ENCODE results near the gene FBXO5. TPM values are rescaled to one million over a fixed set of nuclear protein-coding genes. Genes with fewer than 3 reads are reported as not detected.
A peak's percentile ranks its signal among the peaks of the same experiment; 100 is the strongest.

FBXO5 gene
- polyA plus RNA-seq, 1 of the 3 experiments (the other 2 are of a cell fraction), result 12.5 TPM

- H3K9me3 ChIP-seq, result no peaks in the 10 kb centered on the region
- DNase-seq, result peak; percentile 66
- 2% methylated on average over 29 of the region's 71 CpGs for WGBS (ENCODE audit: low lambda C conversion rate)
- CTCF ChIA-PET, result no interaction called here
- peaks cover 12 to 25% of the 10 kb centered on the region in 2 experiments; a peak in 3 of 4 replicates for H3K4me1 ChIP-seq (ENCODE audit: control insufficient read depth in 1 of 2, insufficient read depth in 2 of 2, low read depth in 1 of 2, low read length in 1 of 2)
- POLR2A ChIA-PET, result interaction anchor here (0.7 to 1.4 kb wide), 4 partner anchors 11 to 150 kb away, joined by 3 to 11 read pairs (median 4); no protein-coding TSS in a partner anchor
- H3F3A ChIP-seq (replicated peaks; ENCODE audit: insufficient read depth), result peaks cover 28% of the 10 kb centered on the region
- H2AFZ ChIP-seq (ENCODE audit: low read depth), result no peak overlapping the region
- H4K20me1 ChIP-seq (ENCODE audit: insufficient read depth), result peaks cover 38% of the 10 kb centered on the region
- peak overlapping the region; percentile 78 to 95 for H3K4me3 ChIP-seq (ENCODE audit: low read depth in 2 of 2, low read length in 1 of 2)
- H3K79me2 ChIP-seq (ENCODE audit: insufficient read depth), result peaks cover 93% of the 10 kb centered on the region
- TF ChIP-seq NFIC (IDR thresholded peaks at IDR 0.05; ENCODE audit: borderline replicate concordance) (no peak), MXI1 (IDR thresholded peaks at IDR 0.05; ENCODE audit: low read depth, low read length) (0 out of 2 replicates have a peak, but pooled peaks have one; percentile 34)
- H3K4me2 ChIP-seq, result peak overlapping the region; percentile 86
- H3K27ac ChIP-seq (ENCODE audit: low read depth in 2 of 2, low read length in 1 of 2), result peak overlapping the region; percentile 51 to 68
- no peaks in the 10 kb centered on the region for H3K9me2 ChIP-seq
- peaks cover 11 to 14% of the 10 kb centered on the region in 2 experiments for H3K36me3 ChIP-seq (replicated peaks in 1 of 2; ENCODE audit: control insufficient read depth in 1 of 2, insufficient read depth in 2 of 2, low read length in 1 of 2)
- peak overlapping the region; percentile 89 for H3K9ac ChIP-seq
- no peaks in the 10 kb centered on the region for H3K27me3 ChIP-seq (ENCODE audit: insufficient read depth)
Observed at GRCh38 chr6:152981989-152982903, 595 bp downstream of the FBXO5 start.

- CTCF ChIA-PET, result no interaction called here
Observed at GRCh38 chr6:152981219-152981618, 1.6 kb downstream of the FBXO5 start.

GRCh38 chr6:152980656-152981055 lies 2.2 kb downstream of the FBXO5 start:
- Histone ChIP-seq H3K9me2 (no peaks in the 10 kb centered on the region), H3K4me2 (peak overlapping the region; percentile 86), H2AFZ (ENCODE audit: low read depth) (no peak overlapping the region), H3K4me1 (ENCODE audit: control insufficient read depth in 1 of 2, insufficient read depth in 2 of 2, low read depth in 1 of 2, low read length in 1 of 2) (peaks cover 19 to 31% of the 10 kb centered on the region in 2 experiments; a peak in 3 of 4 replicates), H3F3A (replicated peaks; ENCODE audit: insufficient read depth) (peaks cover 25% of the 10 kb centered on the region), H3K27me3 (ENCODE audit: insufficient read depth) (no peaks in the 10 kb centered on the region), H3K4me3 (ENCODE audit: low read depth in 2 of 2, low read length in 1 of 2) (peak overlapping the region; percentile 78 to 95; a peak in 3 of 4 replicates), H3K79me2 (ENCODE audit: insufficient read depth) (peaks cover 93% of the 10 kb centered on the region), H3K9ac (peak overlapping the region; percentile 89), H3K36me3 (replicated peaks in 1 of 2; ENCODE audit: control insufficient read depth in 1 of 2, insufficient read depth in 2 of 2, low read length in 1 of 2) (peaks cover 9 to 21% of the 10 kb centered on the region in 2 experiments), H3K27ac (ENCODE audit: low read depth in 2 of 2, low read length in 1 of 2) (peak overlapping the region; percentile 47 to 51), H4K20me1 (ENCODE audit: insufficient read depth) (peaks cover 54% of the 10 kb centered on the region), H3K9me3 (no peaks in the 10 kb centered on the region)
- ChIA-PET POLR2A (no interaction called here), CTCF (no interaction called here)
- WGBS (ENCODE audit: low lambda C conversion rate), result 6% methylated on average over 1 of the region's 1 CpG
- no peak for TF ChIP-seq JUND (IDR thresholded peaks at IDR 0.05)
- TF ChIP-seq ZBTB33 (IDR thresholded peaks at IDR 0.05; ENCODE audit: borderline replicate concordance, low read depth), result no peak
- TF ChIP-seq RCOR1 (IDR thresholded peaks at IDR 0.05; ENCODE audit: low read length), result no peak
- no peak for TF ChIP-seq MAX (IDR thresholded peaks at IDR 0.05; ENCODE audit: low read depth)
- no peak for TF ChIP-seq FOXM1 (IDR thresholded peaks at IDR 0.05; ENCODE audit: low read depth)
- TF ChIP-seq GATA2 (CRISPR knock-in tag; IDR thresholded peaks at IDR 0.05), result no peak
- TF ChIP-seq NRF1 (IDR thresholded peaks at IDR 0.05; ENCODE audit: low read depth, low read length), result no peak
- TF ChIP-seq TEAD4 (IDR thresholded peaks at IDR 0.05; ENCODE audit: borderline replicate concordance, insufficient read depth), result no peak
- TF ChIP-seq USF2 (IDR thresholded peaks at IDR 0.05; ENCODE audit: borderline replicate concordance, low read depth, low read length), result no peak
- no peak for TF ChIP-seq SIN3A (IDR thresholded peaks at IDR 0.05; ENCODE audit: borderline replicate concordance, low read depth, low read length)
- no peak for TF ChIP-seq FOSL2 (IDR thresholded peaks at IDR 0.05; ENCODE audit: borderline replicate concordance, low read depth)
- DNase-seq, result no peak

More at GRCh38 chr6:152981219-152981618, 1.6 kb downstream of the FBXO5 start:
- POLR2A ChIA-PET, result no interaction called here
- H3K9ac ChIP-seq, result peak overlapping the region; percentile 89
- peak overlapping the region; percentile 86 for H3K4me2 ChIP-seq
- H3K79me2 ChIP-seq (ENCODE audit: insufficient read depth), result peaks cover 93% of the 10 kb centered on the region
- no peaks in the 10 kb centered on the region for H3K27me3 ChIP-seq (ENCODE audit: insufficient read depth)
- peak overlapping the region; percentile 78 to 95 for H3K4me3 ChIP-seq (ENCODE audit: low read depth in 2 of 2, low read length in 1 of 2)
- H3K9me3 ChIP-seq, result no peaks in the 10 kb centered on the region
- H3K36me3 ChIP-seq (replicated peaks in 1 of 2; ENCODE audit: control insufficient read depth in 1 of 2, insufficient read depth in 2 of 2, low read length in 1 of 2), result peaks cover 11 to 16% of the 10 kb centered on the region in 2 experiments
- H3K27ac ChIP-seq (ENCODE audit: low read depth in 2 of 2, low read length in 1 of 2), result peak overlapping the region in 1 of 2 experiments; percentile 51; a peak in 2 of 4 replicates
- peaks cover 28% of the 10 kb centered on the region for H3F3A ChIP-seq (replicated peaks; ENCODE audit: insufficient read depth)
- WGBS (ENCODE audit: low lambda C conversion rate), result 0% methylated on average over 2 of the region's 2 CpGs
- peaks cover 48% of the 10 kb centered on the region for H4K20me1 ChIP-seq (ENCODE audit: insufficient read depth)
- no peak for DNase-seq
- TF ChIP-seq POLR2AphosphoS5 (IDR thresholded peaks at IDR 0.05; ENCODE audit: low read depth, low read length), result no peak
- TF ChIP-seq TCF12 (IDR thresholded peaks at IDR 0.05), result no peak
- TF ChIP-seq MXI1 (IDR thresholded peaks at IDR 0.05; ENCODE audit: low read depth, low read length), result peak; percentile 60; the same call in 1 of the 2 replicates
- no peaks in the 10 kb centered on the region for H3K9me2 ChIP-seq
- H3K4me1 ChIP-seq (ENCODE audit: control insufficient read depth in 1 of 2, insufficient read depth in 2 of 2, low read depth in 1 of 2, low read length in 1 of 2), result peaks cover 18 to 31% of the 10 kb centered on the region in 2 experiments; a peak in 3 of 4 replicates
- no peak overlapping the region for H2AFZ ChIP-seq (ENCODE audit: low read depth)
